ENCODE data around the gene VPS11. TPM values are rescaled to one million over a fixed set of nuclear protein-coding genes. Genes with fewer than 3 reads are reported as not detected.

The VPS11 gene
- total RNA-seq, 1 experiment from 2014 or later = 18.6 TPM

GRCh38 chr11:119027561-119028345, 39.9 kb upstream of the VPS11 start:
- Histone ChIP-seq H2BK120ac (ENCODE audit: low read depth, low read length, poor library complexity, severe bottlenecking) (no peak overlapping the region), H3K4me1 (ENCODE audit: insufficient read depth, low read length) (peaks cover 8% of the 10 kb centered on the region; the same call in 1 of the 2 replicates), H3K79me1 (ENCODE audit: insufficient read depth, low read depth, low read length, poor library complexity, severe bottlenecking) (peaks cover 3% of the 10 kb centered on the region), H3K14ac (ENCODE audit: insufficient read depth, low read length) (no peak overlapping the region), H2AK5ac (ENCODE audit: insufficient read length, low read length) (no peak overlapping the region), H4K5ac (ENCODE audit: insufficient read length, low read depth, low read length) (no peak overlapping the region), H3T11ph (ENCODE audit: low read length) (no peak overlapping the region), H3K23me2 (ENCODE audit: insufficient read length, low read depth, low read length, poor library complexity, severe bottlenecking) (peaks cover 14% of the 10 kb centered on the region), H4K20me1 (ENCODE audit: control insufficient read depth, insufficient read depth, insufficient read length) (no peaks in the 10 kb centered on the region), H2BK5ac (ENCODE audit: insufficient read length, low read length) (no peak overlapping the region), H3K79me2 (ENCODE audit: insufficient read depth, low read length) (no peaks in the 10 kb centered on the region), H3K18ac (ENCODE audit: insufficient read length, low read depth, low read length) (no peak overlapping the region), H3K27ac (ENCODE audit: insufficient read length, low read depth, low read length) (no peak overlapping the region), H3K9ac (ENCODE audit: extremely low read depth, insufficient read length, low read length) (no peak overlapping the region), H4K91ac (ENCODE audit: insufficient read length, low read depth, low read length) (no peak overlapping the region), H3K4ac (ENCODE audit: low read depth, low read length) (no peak overlapping the region), H3K23ac (ENCODE audit: insufficient read length, low read depth, low read length) (no peak overlapping the region), H3K27me3 (ENCODE audit: insufficient read depth, low read length) (no peaks in the 10 kb centered on the region), H2BK20ac (ENCODE audit: low read depth, low read length, poor library complexity, severe bottlenecking) (no peak overlapping the region), H3K9me3 (ENCODE audit: control insufficient read depth, low read depth, low read length) (no peaks in the 10 kb centered on the region), H2BK15ac (ENCODE audit: low read depth, low read length) (no peak overlapping the region), H3K56ac (ENCODE audit: insufficient read length, low read depth, low read length) (no peak overlapping the region), H4K8ac (replicated peaks; ENCODE audit: insufficient read length, low read depth, low read length) (no peak overlapping the region), H2AFZ (ENCODE audit: low read length) (no peak overlapping the region), H3K4me2 (ENCODE audit: insufficient read depth, insufficient read length, low read length) (no peak overlapping the region), H2BK12ac (ENCODE audit: insufficient read length, low read depth, low read length) (no peak overlapping the region)
- Mint-ChIP-seq H3K27ac (peak overlapping the region; percentile 31 to 57 (median 44); a peak in 1 of 7 replicates), H3K36me3 (ENCODE audit: insufficient read depth in 1 of 3, low read depth in 3 of 3) (peaks cover 28 to 60% (median 56%) of the 10 kb centered on the region in 3 experiments), H3K27me3 (ENCODE audit: low read depth) (no peaks in the 10 kb centered on the region; the same call in 1 of the 2 replicates), H3K9me3 (no peaks in the 10 kb centered on the region), H3K4me1 (peaks cover 22 to 24% of the 10 kb centered on the region in 2 experiments), H3K4me3 (0 out of 5 replicates have a peak overlapping the region, but pooled peaks of 1 of the 2 experiments have one; percentile 42)
- DNase-seq = no peak
- WGBS (ENCODE audit: extremely low coverage, insufficient read length, low lambda C conversion rate) = no CpG with 5 or more reads among the region's 9 CpGs
- no peak for TF ChIP-seq CTCF (conservative IDR thresholded peaks at IDR 0.05)

Measured in H9 (cell line).